Left ventricle myocardium superior (tissue), 1 donor: ENCODE results near the gene STAC2. TPM values are rescaled to one million over a fixed set of nuclear protein-coding genes. Genes with fewer than 3 reads are reported as not detected.
A peak's percentile ranks its signal among the peaks of the same experiment; 100 is the strongest.

Source experiments
- ATAC-seq: fragments of 200-7000 bp; cut with Tn5 transposase; one replicate; pipeline ENCODE4 v1.9.1; 2020; ENCODE audit warnings: mild to moderate bottlenecking, moderate library complexity
- DNase-seq: peaks from one replicate; pipeline ENCODE4 v3.0.0-alpha.2; 2020
- intact Hi-C: fragments of 100-400 bp; cut with micrococcal nuclease; formaldehyde crosslinking; loops from one replicate; pipeline ENCODE4 v1.11.0; 2022
- total RNA-seq: library from RNA; stranded (reverse); fragmentation: NEBNext Ultra II Directional; extraction: Animal tissue kit (Norgen Biotek cat#: 25700); gene quantifications from one replicate; pipeline ENCODE4 v1.2.1, GENCODE V29; 2021
- donor health status: DM: no; HTN: yes; CAD: no; lungs with severe emphysema.

The STAC2 gene
- total RNA-seq, 1 donor from 2014 or later, result 0.62 TPM

GRCh38 chr17:39217734-39218369 is 7.9 kb downstream of the STAC2 start:
- DNase-seq, result no peak
- ATAC-seq, result no peak
- intact Hi-C loops, result no loop called here

- DNase-seq (no peak), ATAC-seq (no peak)
- intact Hi-C loops, result no loop called here
Observed at GRCh38 chr17:39213852-39214251, 11.9 kb downstream of the STAC2 start.

GRCh38 chr17:39212841-39213480 is 12.8 kb downstream of the STAC2 start:
- no peak for DNase-seq
- intact Hi-C loops, result no loop called here
- ATAC-seq, result peak; percentile 18

- ATAC-seq (no peak), DNase-seq (no peak)
- intact Hi-C loops, result no loop called here
Observed at GRCh38 chr17:39212195-39212810, 13.4 kb downstream of the STAC2 start.

GRCh38 chr17:39210093-39210434 is 15.7 kb downstream of the STAC2 start:
- intact Hi-C loops, result no loop called here
- DNase-seq (no peak), ATAC-seq (no peak)

GRCh38 chr17:39209317-39210092 is 16.2 kb downstream of the STAC2 start:
- ATAC-seq, result peak; percentile 84
- intact Hi-C loops, result no loop called here
- DNase-seq, result peak; percentile 84

- peak; percentile 8 for ATAC-seq
- DNase-seq, result peak; percentile 61
- intact Hi-C loops, result no loop called here
Observed at GRCh38 chr17:39208893-39209292, 16.9 kb downstream of the STAC2 start.

- ATAC-seq, result no peak
- no peak for DNase-seq
- intact Hi-C loops, result no loop called here
Observed at GRCh38 chr17:39208136-39208535, 17.6 kb downstream of the STAC2 start.

GRCh38 chr17:39205112-39205526 is 20.6 kb downstream of the STAC2 start:
- ATAC-seq, result no peak
- no peak for DNase-seq
- intact Hi-C loops, result no loop called here

GRCh38 chr17:39204245-39204644 is 21.5 kb downstream of the STAC2 start:
- intact Hi-C loops, result no loop called here
- DNase-seq (no peak), ATAC-seq (no peak)

GRCh38 chr17:39200957-39201510 is 24.7 kb downstream of the STAC2 start:
- ATAC-seq (no peak), DNase-seq (no peak)
- intact Hi-C loops, result no loop called here

- peak; percentile 75 for ATAC-seq
Observed at GRCh38 chr17:39200070-39200879, 25.5 kb downstream of the STAC2 start, which contains the start of gene RPL19. Gene RPL19 (plus strand): TSS chr17:39200283. CDS start chr17:39200345, 62 bp downstream.

GRCh38 chr17:39199820-39200069 is 26.0 kb downstream of the STAC2 start:
- ATAC-seq, result peak; percentile 82
- intact Hi-C loops, result no loop called here
- DNase-seq, result peak; percentile 88

More at GRCh38 chr17:39200070-39200879, 25.5 kb downstream of the STAC2 start, which contains the start of gene RPL19:
- peak; percentile 86 for DNase-seq
- intact Hi-C loops, result no loop called here

GRCh38 chr17:39198186-39198566 is 27.6 kb downstream of the STAC2 start:
- ATAC-seq (no peak), DNase-seq (no peak)
- intact Hi-C loops, result no loop called here

GRCh38 chr17:39197380-39198185 is 28.2 kb downstream of the STAC2 start, which contains the start of gene CACNB1:
Gene CACNB1 (minus strand): TSS chr17:39197669. CDS start chr17:39197495, 174 bp downstream.
- intact Hi-C loops, result no loop called here
- ATAC-seq, result peak; percentile 75
- peak; percentile 87 for DNase-seq

- DNase-seq, result no peak
- ATAC-seq, result no peak
- intact Hi-C loops, result no loop called here
Observed at GRCh38 chr17:39196808-39197291, 28.9 kb downstream of the STAC2 start.

GRCh38 chr17:39196241-39196807 is 29.4 kb downstream of the STAC2 start:
- no peak for ATAC-seq
- no peak for DNase-seq
- intact Hi-C loops, result no loop called here
